Epithelial cell of proximal tubule (primary cell): ENCODE data around the gene THAP6. TPM values are rescaled to one million over a fixed set of nuclear protein-coding genes. Genes with fewer than 3 reads are reported as not detected.

Experiments
- DNase-seq: peaks from one replicate; pipeline ENCODE4 v3.0.0-alpha.2; 2011; ENCODE audit warnings: low read depth
- H3K4me3 ChIP-seq: 2 replicates; pipeline ENCODE4 v1.5.1; 2011; ENCODE audit warnings: low read depth, mild to moderate bottlenecking, low read length
- total RNA-seq: library from RNA; depleted of rRNA; stranded (reverse); fragments of >200 nt; gene quantifications from 2 replicates; pipeline ENCODE4 v1.2.3, GENCODE V29; 2015
- TF ChIP-seq, protein P1 (sequence below): conservative IDR thresholded peaks from 2 replicates; pipeline ENCODE4 v1.5.1; 2012; ENCODE audit warnings: low read depth, mild to moderate bottlenecking, low read length

Gene THAP6
- total RNA-seq, 1 donor from 2014 or later, result 7.0 TPM

DNA sequence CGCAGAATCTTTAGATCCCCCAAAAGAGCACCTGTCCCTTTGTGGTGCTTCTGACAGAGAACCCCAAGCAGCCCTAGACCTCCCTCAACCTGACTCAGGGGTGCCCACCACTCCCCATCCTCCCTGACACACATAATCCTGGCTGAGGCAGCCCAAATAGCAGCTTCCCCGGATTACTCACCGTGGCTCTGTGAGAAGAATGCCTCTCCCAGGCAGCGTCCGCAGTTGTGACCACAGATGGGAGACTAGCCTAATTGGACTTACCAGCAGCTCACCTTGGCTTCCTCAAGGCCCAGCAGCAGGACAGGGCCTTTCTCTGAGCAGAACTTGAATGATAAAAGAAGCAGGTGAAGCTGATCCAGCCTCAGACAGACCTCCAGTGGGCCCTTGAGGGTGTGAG is 31.3 kb downstream of the THAP6 start:
- DNase-seq, result no peak
- H3K4me3 ChIP-seq, result no peak overlapping the region
- TF ChIP-seq, protein P1, sequence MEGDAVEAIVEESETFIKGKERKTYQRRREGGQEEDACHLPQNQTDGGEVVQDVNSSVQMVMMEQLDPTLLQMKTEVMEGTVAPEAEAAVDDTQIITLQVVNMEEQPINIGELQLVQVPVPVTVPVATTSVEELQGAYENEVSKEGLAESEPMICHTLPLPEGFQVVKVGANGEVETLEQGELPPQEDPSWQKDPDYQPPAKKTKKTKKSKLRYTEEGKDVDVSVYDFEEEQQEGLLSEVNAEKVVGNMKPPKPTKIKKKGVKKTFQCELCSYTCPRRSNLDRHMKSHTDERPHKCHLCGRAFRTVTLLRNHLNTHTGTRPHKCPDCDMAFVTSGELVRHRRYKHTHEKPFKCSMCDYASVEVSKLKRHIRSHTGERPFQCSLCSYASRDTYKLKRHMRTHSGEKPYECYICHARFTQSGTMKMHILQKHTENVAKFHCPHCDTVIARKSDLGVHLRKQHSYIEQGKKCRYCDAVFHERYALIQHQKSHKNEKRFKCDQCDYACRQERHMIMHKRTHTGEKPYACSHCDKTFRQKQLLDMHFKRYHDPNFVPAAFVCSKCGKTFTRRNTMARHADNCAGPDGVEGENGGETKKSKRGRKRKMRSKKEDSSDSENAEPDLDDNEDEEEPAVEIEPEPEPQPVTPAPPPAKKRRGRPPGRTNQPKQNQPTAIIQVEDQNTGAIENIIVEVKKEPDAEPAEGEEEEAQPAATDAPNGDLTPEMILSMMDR, result no peak

DNA sequence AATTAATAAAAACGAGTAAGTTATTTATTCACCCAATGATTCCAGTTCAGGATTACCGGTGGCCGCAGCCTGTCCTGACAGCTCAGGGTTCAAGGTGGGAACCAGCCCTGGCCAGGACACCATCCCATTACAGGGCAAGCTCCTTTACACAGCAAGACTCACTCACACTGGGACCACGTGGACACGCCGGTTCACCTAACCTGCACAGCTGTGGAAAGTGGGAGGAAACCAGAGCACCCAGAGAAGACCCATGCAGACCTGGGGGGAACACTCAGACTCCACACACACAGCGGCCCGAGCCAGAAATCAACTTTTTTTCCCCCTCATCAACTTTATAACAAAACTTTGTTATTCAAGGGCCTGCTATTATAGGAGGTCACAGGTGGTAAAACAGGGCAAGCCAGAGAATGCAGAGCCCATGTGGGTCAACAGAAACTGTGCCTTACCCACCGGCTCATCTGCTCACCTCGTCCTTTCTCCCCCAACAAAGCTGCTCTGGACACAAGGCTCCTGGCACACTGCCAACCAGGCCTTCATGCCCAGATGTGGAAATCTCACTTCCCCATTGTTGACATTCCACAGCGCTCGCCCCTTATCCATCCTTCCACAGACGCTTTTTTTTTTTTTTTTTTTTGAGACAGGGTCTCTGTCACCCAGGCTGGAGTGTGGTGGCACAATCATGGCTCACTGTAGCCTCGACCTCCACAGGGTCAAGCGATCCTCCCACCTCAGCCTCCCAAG is 33.5 kb downstream of the THAP6 start:
- no peak overlapping the region for H3K4me3 ChIP-seq
- peak; percentile 12 for DNase-seq
- TF ChIP-seq, protein P1, result no peak

DNA sequence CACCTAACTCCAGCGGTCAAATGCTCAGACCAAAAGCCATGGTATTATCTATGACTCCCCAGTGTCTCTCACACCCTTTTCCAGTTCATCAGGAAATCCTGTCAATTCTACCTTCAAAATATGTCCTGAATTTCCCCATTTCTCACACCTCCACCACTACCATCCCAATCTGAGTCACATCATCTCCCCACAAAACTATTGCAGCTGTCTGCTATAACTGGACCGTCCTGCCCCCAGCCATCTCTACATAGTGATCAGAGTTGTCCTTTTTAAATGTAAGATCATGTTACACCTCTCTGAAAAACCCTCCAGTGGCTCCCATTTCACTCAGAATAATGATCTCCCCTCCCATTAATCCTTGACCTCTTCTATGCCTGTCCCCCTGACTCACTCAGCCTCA is 34.7 kb downstream of the THAP6 start:
- H3K4me3 ChIP-seq, result no peak overlapping the region
- no peak for DNase-seq
- TF ChIP-seq, protein P1, result no peak

- H3K4me3 ChIP-seq, result no peak overlapping the region
- no peak for DNase-seq
- TF ChIP-seq, protein P1, result no peak
Measured at GRCh38 chr4:75552452-75552851, 38.2 kb downstream of the THAP6 start.

GRCh38 chr4:75555294-75556164 is 41.3 kb downstream of the THAP6 start, which contains the start of gene ODAPH:
TSS of gene ODAPH (plus strand) at chr4:75556066. CDS start at chr4:75556083, 17 bp downstream.
- TF ChIP-seq, protein P1, result peak; percentile 34
- peak within 1 kb of the TSS; percentile 46 for H3K4me3 ChIP-seq
- peak; percentile 70 for DNase-seq

DNA sequence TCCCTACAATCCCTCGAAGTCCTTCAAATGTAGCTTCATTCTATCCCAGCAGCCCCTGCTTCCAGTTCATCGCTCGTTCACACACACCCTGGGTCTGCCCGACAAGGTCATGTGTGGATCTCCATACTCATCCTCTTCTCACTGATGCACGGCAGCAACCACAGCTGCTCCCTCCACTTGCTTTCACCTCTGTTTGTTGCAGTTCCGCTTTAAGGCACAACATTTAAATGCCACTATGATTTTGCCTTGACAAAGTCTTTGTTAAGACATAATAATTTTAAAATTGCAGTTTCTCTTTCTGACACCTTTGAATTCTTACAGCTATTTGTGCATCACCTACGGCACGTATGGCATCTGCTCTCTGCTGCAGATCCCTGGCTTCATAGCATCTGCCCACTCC is 43.4 kb downstream of the THAP6 start:
- H3K4me3 ChIP-seq, result no peak overlapping the region
- TF ChIP-seq, protein P1, result no peak
- no peak for DNase-seq
